ENCODE results near the gene SMURF1. TPM values are rescaled to one million over a fixed set of nuclear protein-coding genes. Genes with fewer than 3 reads are reported as not detected.
A peak's percentile ranks its signal among the peaks of the same experiment; 100 is the strongest.

SMURF1 gene
- total and polyA plus RNA-seq, 2 donors (not counting 1 experiment from before 2014, with no cell fraction given), result 17.2 to 18.7 TPM

DNA sequence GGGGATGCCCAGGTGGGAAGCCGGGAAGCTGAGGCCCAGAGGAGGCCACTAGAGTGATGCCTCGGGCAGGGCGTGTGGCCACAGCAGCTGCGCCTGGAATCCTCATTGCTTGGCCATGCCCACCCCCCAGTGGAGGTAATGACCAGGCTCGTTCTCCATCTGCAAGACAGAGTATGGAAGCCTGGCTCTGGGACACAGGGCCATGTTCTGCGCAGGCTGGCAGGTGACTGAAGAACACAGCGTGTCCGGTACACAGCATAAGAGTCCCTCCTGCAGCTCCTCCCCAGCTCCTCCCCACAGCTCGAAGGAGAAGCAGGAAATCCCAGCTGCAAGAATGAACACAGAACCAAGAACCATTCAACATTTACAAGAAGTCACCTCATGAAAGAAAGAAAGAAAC, 64.8 kb downstream of the SMURF1 start:
- no peaks in the 10 kb centered on the region for H3K9me3 ChIP-seq (ENCODE audit: control insufficient read depth, insufficient read depth, low read depth, low read length)
- H4K20me1 ChIP-seq (ENCODE audit: control insufficient read depth, extremely low read depth, insufficient read depth, low read length), result no peaks in the 10 kb centered on the region
- no peak overlapping the region for H3K27ac ChIP-seq (ENCODE audit: insufficient read depth, low read length)
- no peak overlapping the region for H3K9ac ChIP-seq (ENCODE audit: insufficient read depth, low read length)
- H3K4me2 ChIP-seq (ENCODE audit: extremely low read depth, insufficient read depth, low read length), result peak overlapping the region; percentile 29
- no peak for DNase-seq (ENCODE audit: low read depth in 2 of 2)
- no peak overlapping the region for H2AFZ ChIP-seq (ENCODE audit: low read length)
- H3K79me2 ChIP-seq (ENCODE audit: control insufficient read depth, insufficient read depth, low read length), result peaks cover 49% of the 10 kb centered on the region
- H3K4me1 ChIP-seq (ENCODE audit: control insufficient read depth, extremely low read depth, insufficient read depth, low read length), result peaks cover 5% of the 10 kb centered on the region
- TF ChIP-seq EZH2 (IDR thresholded peaks at IDR 0.05; ENCODE audit: low read length, missing control alignments), result no peak
- TF ChIP-seq, protein P1, sequence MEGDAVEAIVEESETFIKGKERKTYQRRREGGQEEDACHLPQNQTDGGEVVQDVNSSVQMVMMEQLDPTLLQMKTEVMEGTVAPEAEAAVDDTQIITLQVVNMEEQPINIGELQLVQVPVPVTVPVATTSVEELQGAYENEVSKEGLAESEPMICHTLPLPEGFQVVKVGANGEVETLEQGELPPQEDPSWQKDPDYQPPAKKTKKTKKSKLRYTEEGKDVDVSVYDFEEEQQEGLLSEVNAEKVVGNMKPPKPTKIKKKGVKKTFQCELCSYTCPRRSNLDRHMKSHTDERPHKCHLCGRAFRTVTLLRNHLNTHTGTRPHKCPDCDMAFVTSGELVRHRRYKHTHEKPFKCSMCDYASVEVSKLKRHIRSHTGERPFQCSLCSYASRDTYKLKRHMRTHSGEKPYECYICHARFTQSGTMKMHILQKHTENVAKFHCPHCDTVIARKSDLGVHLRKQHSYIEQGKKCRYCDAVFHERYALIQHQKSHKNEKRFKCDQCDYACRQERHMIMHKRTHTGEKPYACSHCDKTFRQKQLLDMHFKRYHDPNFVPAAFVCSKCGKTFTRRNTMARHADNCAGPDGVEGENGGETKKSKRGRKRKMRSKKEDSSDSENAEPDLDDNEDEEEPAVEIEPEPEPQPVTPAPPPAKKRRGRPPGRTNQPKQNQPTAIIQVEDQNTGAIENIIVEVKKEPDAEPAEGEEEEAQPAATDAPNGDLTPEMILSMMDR (conservative IDR thresholded peaks at IDR 0.05 in 1 of 2, IDR thresholded peaks at IDR 0.05 in 1 of 2; ENCODE audit: low read depth in 1 of 2, low read length in 2 of 2), result no peak
- H3K4me3 ChIP-seq (replicated peaks in 1 of 4; ENCODE audit: control extremely low read depth in 1 of 4, insufficient read depth in 1 of 4, low read depth in 3 of 4, low read length in 4 of 4), result no peak overlapping the region
- no peaks in the 10 kb centered on the region for H3K36me3 ChIP-seq (ENCODE audit: control insufficient read depth, insufficient read depth, low read length)
- H3K27me3 ChIP-seq (ENCODE audit: control insufficient read depth, insufficient read depth, low read length), result no peaks in the 10 kb centered on the region

DNA sequence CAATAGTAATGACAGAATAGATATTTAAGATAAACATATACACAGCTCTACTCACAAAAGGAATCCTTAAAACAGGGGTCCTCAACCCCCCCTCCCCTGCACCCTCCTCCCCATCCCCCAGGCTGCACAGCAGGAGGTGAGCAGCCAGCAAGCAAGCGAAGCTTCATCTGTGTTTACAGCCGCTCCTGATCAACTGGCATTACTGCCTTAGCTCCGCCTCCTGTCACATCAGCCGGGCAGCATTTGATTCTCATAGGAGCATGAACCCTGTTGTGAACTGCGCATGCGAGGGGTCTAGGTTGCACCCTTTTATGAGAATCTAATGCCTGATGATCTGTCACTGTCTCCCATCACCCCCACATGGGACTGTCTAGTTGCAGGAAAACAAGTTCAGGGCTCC, 65.5 kb downstream of the SMURF1 start:
- no peak overlapping the region for H2AFZ ChIP-seq (ENCODE audit: low read length)
- H3K9me3 ChIP-seq (ENCODE audit: control insufficient read depth, insufficient read depth, low read depth, low read length), result no peaks in the 10 kb centered on the region
- H3K36me3 ChIP-seq (ENCODE audit: control insufficient read depth, insufficient read depth, low read length), result no peaks in the 10 kb centered on the region
- DNase-seq (ENCODE audit: low read depth in 2 of 2), result no peak
- no peak overlapping the region for H3K9ac ChIP-seq (ENCODE audit: insufficient read depth, low read length)
- H3K4me2 ChIP-seq (ENCODE audit: extremely low read depth, insufficient read depth, low read length), result no peak overlapping the region
- no peak for TF ChIP-seq EZH2 (IDR thresholded peaks at IDR 0.05; ENCODE audit: low read length, missing control alignments)
- TF ChIP-seq, protein P1 (conservative IDR thresholded peaks at IDR 0.05 in 1 of 2, IDR thresholded peaks at IDR 0.05 in 1 of 2; ENCODE audit: low read depth in 1 of 2, low read length in 2 of 2), result no peak
- H4K20me1 ChIP-seq (ENCODE audit: control insufficient read depth, extremely low read depth, insufficient read depth, low read length), result no peaks in the 10 kb centered on the region
- peaks cover 55% of the 10 kb centered on the region for H3K79me2 ChIP-seq (ENCODE audit: control insufficient read depth, insufficient read depth, low read length)
- H3K27me3 ChIP-seq (ENCODE audit: control insufficient read depth, insufficient read depth, low read length), result no peaks in the 10 kb centered on the region
- H3K4me1 ChIP-seq (ENCODE audit: control insufficient read depth, extremely low read depth, insufficient read depth, low read length), result peaks cover 5% of the 10 kb centered on the region
- H3K4me3 ChIP-seq (replicated peaks in 1 of 4; ENCODE audit: control extremely low read depth in 1 of 4, insufficient read depth in 1 of 4, low read depth in 3 of 4, low read length in 4 of 4), result no peak overlapping the region
- H3K27ac ChIP-seq (ENCODE audit: insufficient read depth, low read length), result no peak overlapping the region

DNA sequence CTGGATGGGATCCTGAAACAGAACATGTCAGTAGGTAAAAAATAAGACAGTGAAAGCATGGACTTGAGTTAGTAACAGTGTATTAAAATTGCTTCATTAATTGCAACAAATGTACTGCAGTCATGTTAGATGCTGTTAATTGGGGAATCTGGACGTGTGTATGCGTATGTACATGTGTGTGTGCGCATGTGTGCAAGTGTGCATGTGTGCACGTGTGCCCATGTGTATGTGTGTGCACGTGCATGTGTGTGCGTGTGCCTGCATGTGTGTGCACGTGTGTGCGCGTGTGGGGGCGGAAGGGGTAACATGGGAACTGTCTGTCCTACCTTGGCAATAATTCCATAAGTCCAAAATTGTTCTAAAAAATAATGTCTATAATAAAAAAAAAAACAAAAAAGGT, 67.3 kb downstream of the SMURF1 start:
- Histone ChIP-seq H3K79me2 (ENCODE audit: control insufficient read depth, insufficient read depth, low read length) (peaks cover 63% of the 10 kb centered on the region), H3K4me1 (ENCODE audit: control insufficient read depth, extremely low read depth, insufficient read depth, low read length) (peaks cover 3% of the 10 kb centered on the region), H3K4me3 (replicated peaks in 1 of 4; ENCODE audit: control extremely low read depth in 1 of 4, insufficient read depth in 1 of 4, low read depth in 3 of 4, low read length in 4 of 4) (no peak overlapping the region), H3K27me3 (ENCODE audit: control insufficient read depth, insufficient read depth, low read length) (no peaks in the 10 kb centered on the region), H3K9me3 (ENCODE audit: control insufficient read depth, insufficient read depth, low read depth, low read length) (no peaks in the 10 kb centered on the region), H4K20me1 (ENCODE audit: control insufficient read depth, extremely low read depth, insufficient read depth, low read length) (no peaks in the 10 kb centered on the region), H3K36me3 (ENCODE audit: control insufficient read depth, insufficient read depth, low read length) (no peaks in the 10 kb centered on the region), H3K9ac (ENCODE audit: insufficient read depth, low read length) (no peak overlapping the region), H3K27ac (ENCODE audit: insufficient read depth, low read length) (no peak overlapping the region), H2AFZ (ENCODE audit: low read length) (no peak overlapping the region), H3K4me2 (ENCODE audit: extremely low read depth, insufficient read depth, low read length) (no peak overlapping the region)
- DNase-seq (ENCODE audit: low read depth in 2 of 2), result no peak
- TF ChIP-seq, protein P1 (conservative IDR thresholded peaks at IDR 0.05 in 1 of 2, IDR thresholded peaks at IDR 0.05 in 1 of 2; ENCODE audit: low read depth in 1 of 2, low read length in 2 of 2), result no peak
- no peak for TF ChIP-seq EZH2 (IDR thresholded peaks at IDR 0.05; ENCODE audit: low read length, missing control alignments)
